Cardiac muscle cell (in vitro differentiated cells and primary cell): ENCODE data around the gene CCL13. TPM values are rescaled to one million over a fixed set of nuclear protein-coding genes. Genes with fewer than 3 reads are reported as not detected.
A peak's percentile ranks its signal among the peaks of the same experiment; 100 is the strongest.

Experiments used
- DNase-seq, 2 donors: peaks; one replicate each; pipeline versions ENCODE4 v3.0.0 to v3.0.0-alpha.2; 2010 to 2017; ENCODE audit warnings: low read depth in 1 of 2, low spot score in 1 of 2
- H3K27ac ChIP-seq: fragments of 200-600 bp; sonication (generic); 2 replicates; pipeline ENCODE4 v1.5.1; 2016
- H3K27me3 ChIP-seq: fragments of 200-600 bp; sonication (generic); 2 replicates; pipeline ENCODE4 v1.6.0; 2016; ENCODE audit warnings: control low read depth
- H3K36me3 ChIP-seq: fragments of 200-600 bp; sonication (generic); 2 replicates; pipeline ENCODE4 v1.5.1; 2016; ENCODE audit warnings: control low read depth
- H3K4me1 ChIP-seq: fragments of 200-600 bp; sonication (generic); 2 replicates; pipeline ENCODE4 v1.8.1; 2017; ENCODE audit warnings: low read depth, mild to moderate bottlenecking, mixed run types
- H3K4me3 ChIP-seq: fragments of 200-600 bp; sonication (generic); 2 replicates; pipeline ENCODE4 v1.5.1; 2016; ENCODE audit warnings: mild to moderate bottlenecking
- H3K9me3 ChIP-seq: fragments of 200-600 bp; sonication (generic); 2 replicates; pipeline ENCODE4 v1.5.1; 2017; ENCODE audit warnings: low read depth, mild to moderate bottlenecking, control low read depth
- CTCF ChIP-seq: IDR thresholded peaks from 2 replicates; pipeline ENCODE4 v1.5.1; 2012; ENCODE audit warnings: low read depth, mild to moderate bottlenecking, low read length
- polyA plus RNA-seq: library from polyadenylated mRNA; unstranded; fragments of >200 nt; fragmentation: Nextera tagmentation; extraction: Ambion mirVana; gene quantifications from 2 replicates; pipeline ENCODE4 v1.2.1, GENCODE V29; 2016
- total RNA-seq: library from RNA; depleted of rRNA; stranded (reverse); fragments of >200 nt; gene quantifications from 2 replicates; pipeline ENCODE4 v1.2.3, GENCODE V29; 2016

CCL13 gene
- total and polyA plus RNA-seq, 2 experiments from 2014 or later = not detected

GRCh38 chr17:34389126-34389750 lies 33.0 kb downstream of the CCL13 start:
- TF ChIP-seq CTCF = no peak
- no peaks in the 10 kb centered on the region for H3K9me3 ChIP-seq

GRCh38 chr17:34390649-34391048 lies 34.4 kb downstream of the CCL13 start:
- H3K27me3 ChIP-seq = no peaks in the 10 kb centered on the region
- DNase-seq = no peak
- H3K4me3 ChIP-seq = no peak overlapping the region
- H3K4me1 ChIP-seq = no peaks in the 10 kb centered on the region
- H3K27ac ChIP-seq = no peak overlapping the region
- H3K36me3 ChIP-seq = no peaks in the 10 kb centered on the region
- no peak for TF ChIP-seq CTCF
- H3K9me3 ChIP-seq = no peaks in the 10 kb centered on the region

More at GRCh38 chr17:34389126-34389750, 33.0 kb downstream of the CCL13 start:
- DNase-seq = no peak
- Histone ChIP-seq H3K27me3 (no peaks in the 10 kb centered on the region), H3K36me3 (no peaks in the 10 kb centered on the region), H3K27ac (no peak overlapping the region), H3K4me3 (no peak overlapping the region), H3K4me1 (no peaks in the 10 kb centered on the region)

- no peak for TF ChIP-seq CTCF
- no peak overlapping the region for H3K4me3 ChIP-seq
- DNase-seq = no peak
- no peaks in the 10 kb centered on the region for H3K27me3 ChIP-seq
- no peaks in the 10 kb centered on the region for H3K36me3 ChIP-seq
- no peak overlapping the region for H3K27ac ChIP-seq
- no peaks in the 10 kb centered on the region for H3K9me3 ChIP-seq
- H3K4me1 ChIP-seq = no peaks in the 10 kb centered on the region
These were observed 35.0 kb downstream of the CCL13 start for GRCh38 chr17:34391241-34391640.

GRCh38 chr17:34393401-34393800 lies 37.1 kb downstream of the CCL13 start:
- Histone ChIP-seq H3K27ac (no peak overlapping the region), H3K27me3 (no peaks in the 10 kb centered on the region), H3K36me3 (no peaks in the 10 kb centered on the region), H3K4me1 (no peaks in the 10 kb centered on the region), H3K4me3 (no peak overlapping the region), H3K9me3 (no peaks in the 10 kb centered on the region)
- no peak for TF ChIP-seq CTCF
- DNase-seq = no peak

GRCh38 chr17:34397265-34397664 lies 41.0 kb downstream of the CCL13 start:
- no peaks in the 10 kb centered on the region for H3K36me3 ChIP-seq
- no peak overlapping the region for H3K4me3 ChIP-seq
- DNase-seq = no peak
- no peaks in the 10 kb centered on the region for H3K9me3 ChIP-seq
- TF ChIP-seq CTCF = peak; percentile 3
- H3K27me3 ChIP-seq = no peaks in the 10 kb centered on the region
- H3K27ac ChIP-seq = no peak overlapping the region
- no peaks in the 10 kb centered on the region for H3K4me1 ChIP-seq

GRCh38 chr17:34398990-34399389 lies 42.7 kb downstream of the CCL13 start:
- Histone ChIP-seq H3K36me3 (no peaks in the 10 kb centered on the region), H3K4me3 (no peak overlapping the region), H3K27ac (no peak overlapping the region), H3K4me1 (no peaks in the 10 kb centered on the region), H3K9me3 (no peaks in the 10 kb centered on the region), H3K27me3 (no peaks in the 10 kb centered on the region)
- DNase-seq = no peak
- no peak for TF ChIP-seq CTCF
